PC-3 (cell line): ENCODE results near the gene CASKIN1.

Experiments
- CTCF ChIP-seq: fragments of 300-600 bp; sonication (generic); conservative IDR thresholded peaks from 2 replicates; pipeline ENCODE4 v1.5.1; 2017; ENCODE audit warnings: antibody characterized with exemption, low read depth, mild to moderate bottlenecking, low read length
- EZH2 ChIP-seq: fragments of 300-600 bp; sonication (generic); IDR thresholded peaks from one replicate; pipeline ENCODE4 v1.6.1; 2017; ENCODE audit warnings: antibody characterized with exemption, mild to moderate bottlenecking, low read length; ENCODE audit not compliant: unreplicated experiment

- no peak for TF ChIP-seq CTCF
- TF ChIP-seq EZH2, result no peak
These were observed 18.2 kb upstream of the CASKIN1 start, which contains the start of gene PGP for GRCh38 chr16:2214719-2214968.
